ENCODE results near the gene NIBAN1. TPM values are rescaled to one million over a fixed set of nuclear protein-coding genes. Genes with fewer than 3 reads are reported as not detected.
"Not testable (repeated sequence)": the region's sequence is repeated elsewhere in the genome, so short reads cannot be mapped to it uniquely, and the experiment has no call there.

NIBAN1 gene
- total RNA-seq, 1 donor from 2014 or later = 33.3 TPM

- Histone ChIP-seq H3K27me3 (no peaks in the 10 kb centered on the region), H3K27ac (no peak overlapping the region), H3K4me1 (no peaks in the 10 kb centered on the region), H3K9me3 (no peaks in the 10 kb centered on the region), H3K4me3 (no peak overlapping the region), H3K36me3 (no peaks in the 10 kb centered on the region)
- no peak for DNase-seq
- intact Hi-C loops (cut with DNase I) = no loop called here
- TF ChIP-seq CTCF (IDR thresholded peaks at IDR 0.05) = no peak
- ATAC-seq = peak; percentile 41
Observed at GRCh38 chr1:185014941-185015340, 40.6 kb upstream of the NIBAN1 start.

GRCh38 chr1:185010361-185010760 lies 36.1 kb upstream of the NIBAN1 start:
- H3K4me1 ChIP-seq = no peaks in the 10 kb centered on the region
- intact Hi-C loops (cut with DNase I) = no loop called here

GRCh38 chr1:185008838-185009237 lies 34.5 kb upstream of the NIBAN1 start:
- TF ChIP-seq CTCF (IDR thresholded peaks at IDR 0.05) = no peak
- Histone ChIP-seq H3K4me1 (no peaks in the 10 kb centered on the region), H3K36me3 (no peaks in the 10 kb centered on the region), H3K9me3 (no peaks in the 10 kb centered on the region), H3K4me3 (no peak overlapping the region), H3K27ac (no peak overlapping the region), H3K27me3 (no peaks in the 10 kb centered on the region)
- no peak for DNase-seq
- intact Hi-C loops (cut with DNase I) = no loop called here
- no peak for ATAC-seq

More at GRCh38 chr1:185010361-185010760, 36.1 kb upstream of the NIBAN1 start:
- DNase-seq (no peak), ATAC-seq (no peak)
- H3K27me3 ChIP-seq = no peaks in the 10 kb centered on the region
- H3K9me3 ChIP-seq = no peaks in the 10 kb centered on the region
- no peak overlapping the region for H3K4me3 ChIP-seq
- no peak for TF ChIP-seq CTCF (IDR thresholded peaks at IDR 0.05)
- H3K27ac ChIP-seq = no peak overlapping the region
- no peaks in the 10 kb centered on the region for H3K36me3 ChIP-seq

- H3K27ac ChIP-seq; H3K9me3 ChIP-seq; DNase-seq; H3K4me3 ChIP-seq; ATAC-seq; intact Hi-C loops (cut with DNase I); H3K4me1 ChIP-seq; H3K36me3 ChIP-seq; H3K27me3 ChIP-seq: not testable (repeated sequence)
Observed at GRCh38 chr1:185001312-185001880, 27.1 kb upstream of the NIBAN1 start.

- H3K36me3 ChIP-seq; H3K27ac ChIP-seq; ATAC-seq; DNase-seq; intact Hi-C loops (cut with DNase I); H3K4me3 ChIP-seq; H3K4me1 ChIP-seq; H3K9me3 ChIP-seq; H3K27me3 ChIP-seq: not testable (repeated sequence)
Observed at GRCh38 chr1:184999974-185000373, 25.7 kb upstream of the NIBAN1 start.

- intact Hi-C loops (cut with DNase I) = no loop called here
- no peaks in the 10 kb centered on the region for H3K27me3 ChIP-seq
- no peaks in the 10 kb centered on the region for H3K9me3 ChIP-seq
- H3K27ac ChIP-seq = no peak overlapping the region
- DNase-seq = no peak
- no peak for ATAC-seq
- no peak overlapping the region for H3K4me3 ChIP-seq
- TF ChIP-seq CTCF (IDR thresholded peaks at IDR 0.05) = no peak
- no peaks in the 10 kb centered on the region for H3K36me3 ChIP-seq
- H3K4me1 ChIP-seq = no peaks in the 10 kb centered on the region
Observed at GRCh38 chr1:184994301-184994700, 20.0 kb upstream of the NIBAN1 start.

GRCh38 chr1:184992271-184992670 lies 18.0 kb upstream of the NIBAN1 start:
- Histone ChIP-seq H3K27ac (no peak overlapping the region), H3K36me3 (no peaks in the 10 kb centered on the region), H3K9me3 (no peaks in the 10 kb centered on the region), H3K4me1 (no peaks in the 10 kb centered on the region), H3K27me3 (no peaks in the 10 kb centered on the region), H3K4me3 (no peak overlapping the region)
- DNase-seq (no peak), ATAC-seq (no peak)
- TF ChIP-seq CTCF (IDR thresholded peaks at IDR 0.05) = no peak
- intact Hi-C loops (cut with DNase I) = no loop called here

All from upper lobe of right lung (tissue), 1 donor.